PC-9 (cell line): Measurements from ENCODE around the gene ADAMTS2.

Experiments
- CTCF ChIP-seq: fragments of 200-600 bp; sonication (generic); conservative IDR thresholded peaks from 2 replicates; pipeline ENCODE4 v1.6.1; 2017; ENCODE audit warnings: mixed run types, antibody characterized with exemption, mild to moderate bottlenecking, moderate library complexity
- EZH2 ChIP-seq: fragments of 200-600 bp; sonication (generic); IDR thresholded peaks from 2 replicates; pipeline ENCODE4 v1.8.0; 2017; ENCODE audit warnings: antibody characterized with exemption, low read depth

DNA sequence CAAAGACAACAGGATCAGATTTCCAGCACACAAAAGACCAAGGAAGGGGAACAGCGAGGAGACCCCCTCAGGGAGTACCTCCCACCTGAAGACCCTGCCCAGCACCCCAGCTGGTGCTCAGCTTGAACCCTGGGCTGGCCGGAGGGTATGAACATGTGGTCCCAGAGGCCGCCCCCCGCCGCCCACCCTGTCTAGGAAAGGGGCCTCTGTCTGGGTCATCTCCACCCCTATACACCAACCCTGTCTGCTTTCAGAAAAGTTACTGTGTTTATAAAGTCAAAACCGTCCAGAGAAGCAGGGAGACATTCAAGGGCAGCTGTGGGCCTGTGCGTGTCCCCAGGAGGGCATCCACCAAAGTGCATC is 72.2 kb downstream of the ADAMTS2 start:
- TF ChIP-seq CTCF (no peak), EZH2 (no peak)
